Measurements from ENCODE around the gene NUP35.
"Not testable (repeated sequence)": the region's sequence is repeated elsewhere in the genome, so short reads cannot be mapped to it uniquely, and the experiment has no call there.

NUP35 gene

GRCh38 chr2:183134016-183134415 is 9.8 kb downstream of the NUP35 start:
- ATAC-seq = no peak

GRCh38 chr2:183148955-183149354 is 24.7 kb downstream of the NUP35 start:
- ATAC-seq = no peak

GRCh38 chr2:183149489-183149888 is 25.2 kb downstream of the NUP35 start:
- no peak for ATAC-seq

- not testable (repeated sequence) for ATAC-seq
These were observed 28.0 kb downstream of the NUP35 start for GRCh38 chr2:183152280-183152679.

GRCh38 chr2:183153967-183154366 is 29.7 kb downstream of the NUP35 start:
- ATAC-seq = no peak

- ATAC-seq = not testable (repeated sequence)
These were observed 30.5 kb downstream of the NUP35 start for GRCh38 chr2:183154772-183155171.

- no peak for ATAC-seq
These were observed 32.9 kb downstream of the NUP35 start for GRCh38 chr2:183157131-183157530.

- no peak for ATAC-seq
These were observed 38.1 kb downstream of the NUP35 start for GRCh38 chr2:183162362-183162761.

GRCh38 chr2:183163821-183164649 is 39.8 kb downstream of the NUP35 start:
- no peak for ATAC-seq

- ATAC-seq = no peak
These were observed 40.4 kb downstream of the NUP35 start for GRCh38 chr2:183164650-183165015.

- ATAC-seq = no peak
These were observed 42.0 kb downstream of the NUP35 start for GRCh38 chr2:183166210-183166609.

GRCh38 chr2:183166976-183167375 is 42.7 kb downstream of the NUP35 start:
- ATAC-seq = not testable (repeated sequence)

- no peak for ATAC-seq
These were observed 48.1 kb downstream of the NUP35 start for GRCh38 chr2:183172220-183172887.

- ATAC-seq = no peak
These were observed 54.9 kb downstream of the NUP35 start for GRCh38 chr2:183179156-183179555.

- ATAC-seq = no peak
These were observed 61.3 kb downstream of the NUP35 start for GRCh38 chr2:183185534-183185933.

GRCh38 chr2:183186296-183186695 is 62.1 kb downstream of the NUP35 start:
- no peak for ATAC-seq

GRCh38 chr2:183186766-183187165 is 62.5 kb downstream of the NUP35 start:
- no peak for ATAC-seq

GRCh38 chr2:183192343-183192742 is 68.1 kb downstream of the NUP35 start:
- no peak for ATAC-seq

- no peak for ATAC-seq
These were observed 69.7 kb downstream of the NUP35 start for GRCh38 chr2:183193904-183194303.

- ATAC-seq = no peak
These were observed 71.2 kb downstream of the NUP35 start for GRCh38 chr2:183195397-183195796.

GRCh38 chr2:183195998-183196409 is 71.8 kb downstream of the NUP35 start:
- no peak for ATAC-seq

- no peak for ATAC-seq
These were observed 80.2 kb downstream of the NUP35 start for GRCh38 chr2:183204397-183204796.

GRCh38 chr2:183207110-183207509 is 82.9 kb downstream of the NUP35 start:
- ATAC-seq = no peak

- ATAC-seq = no peak
These were observed 85.3 kb downstream of the NUP35 start for GRCh38 chr2:183209395-183210028.
